Hepatocyte (in vitro differentiated cells): ENCODE data around the gene DNAH9.

Experiments
- CTCF ChIP-seq: fragments of 200-600 bp; sonication (generic); IDR thresholded peaks from 2 replicates; pipeline ENCODE4 v1.5.1; 2016; ENCODE audit warnings: antibody characterized with exemption, mild to moderate bottlenecking; ENCODE audit not compliant: poor library complexity
- EZH2 ChIP-seq: fragments of 200-600 bp; sonication (generic); IDR thresholded peaks from 2 replicates; pipeline ENCODE4 v1.6.1; 2016; ENCODE audit warnings: antibody characterized with exemption, mild to moderate bottlenecking, borderline replicate concordance

GRCh38 chr17:11739848-11740247, 141.6 kb downstream of the DNAH9 start:
- TF ChIP-seq CTCF: no peak
- TF ChIP-seq EZH2: no peak
